Breast epithelium (tissue), 3 donors: ENCODE results near the gene TMEM131.

Source experiments
- CTCF ChIP-seq, 3 donors: fragments of 450-650 bp; IDR thresholded peaks; one replicate each; pipeline ENCODE4 v1.5.1; 2016 to 2017; ENCODE audit warnings: antibody characterized with exemption in 3 of 3, mild to moderate bottlenecking in 3 of 3, moderate library complexity in 3 of 3
- POLR2A ChIP-seq: fragments of 450-650 bp; IDR thresholded peaks from one replicate; pipeline ENCODE4 v1.6.1; 2016; ENCODE audit warnings: antibody characterized with exemption, mild to moderate bottlenecking, moderate library complexity

DNA sequence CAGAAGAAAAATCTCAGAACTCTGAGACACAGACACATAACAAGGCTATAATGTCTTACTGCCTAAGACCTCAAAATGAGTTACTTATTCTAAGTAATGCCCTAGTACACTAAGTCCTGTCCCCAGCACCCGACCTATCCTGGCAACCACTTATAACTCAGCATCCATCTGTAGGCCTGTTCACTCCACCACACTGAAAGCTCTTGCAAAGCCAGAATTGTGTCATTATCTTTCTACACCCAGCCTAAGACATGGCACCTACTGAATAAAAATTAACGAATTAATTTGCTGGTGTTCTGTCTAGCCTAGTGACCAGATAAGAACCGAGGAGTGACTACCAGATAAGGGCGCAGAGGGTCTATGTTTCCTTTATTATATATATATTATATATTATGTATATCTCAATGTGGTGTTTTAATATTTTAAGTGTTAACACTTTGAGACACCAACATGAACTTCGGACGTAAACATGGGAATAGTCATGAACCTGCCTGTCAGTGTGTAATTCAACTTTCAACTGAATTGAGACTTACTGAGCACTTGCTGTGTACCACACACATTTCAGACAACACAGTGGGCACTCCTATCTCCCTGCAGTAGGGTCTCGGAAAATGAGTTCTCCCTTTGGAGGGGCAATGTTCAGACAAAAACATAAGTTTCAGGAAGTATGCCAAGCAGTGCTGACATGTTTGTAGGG lies 27.7 kb downstream of the TMEM131 start:
- no peak for TF ChIP-seq CTCF (IDR thresholded peaks at IDR 0.05)
- TF ChIP-seq POLR2A: no peak
